Loucy (cell line): ENCODE measurements around the gene DUSP9.
"Not testable (repeated sequence)": the region's sequence is repeated elsewhere in the genome, so short reads cannot be mapped to it uniquely, and the experiment has no call there.

Source experiments
- EZH2phosphoT487 ChIP-seq: fragments of 200-600 bp; IDR thresholded peaks from 2 replicates; pipeline ENCODE4 v1.6.1; 2018; ENCODE audit warnings: antibody characterized with exemption, mild to moderate bottlenecking, moderate library complexity, borderline replicate concordance
- TF ChIP-seq, protein P1 (sequence below): fragments of 200-600 bp; sonication (generic); conservative IDR thresholded peaks from 2 replicates; pipeline ENCODE4 v1.5.1; 2014; ENCODE audit warnings: mild to moderate bottlenecking, antibody characterized with exemption, low read length

DNA sequence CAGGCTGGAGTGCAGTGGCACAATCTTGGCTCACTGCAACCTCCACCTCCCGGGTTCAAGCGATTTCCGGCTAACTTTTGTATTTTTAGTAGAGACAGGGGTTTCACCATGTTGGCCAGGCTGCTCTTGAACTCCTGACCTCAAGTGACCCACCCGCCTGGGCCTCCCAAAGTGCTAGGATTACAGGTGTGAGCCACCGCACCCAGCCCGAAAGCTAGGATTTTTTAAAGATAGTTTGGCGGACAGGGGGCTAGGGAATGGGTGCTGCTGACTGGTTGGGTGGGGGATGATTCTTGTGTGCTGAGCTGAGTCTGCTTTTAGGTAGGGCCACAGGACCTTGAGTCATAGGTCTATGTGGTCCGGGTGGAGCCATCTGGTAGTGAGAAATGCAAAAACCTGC lies 36.5 kb downstream of the DUSP9 start:
- TF ChIP-seq, protein P1, sequence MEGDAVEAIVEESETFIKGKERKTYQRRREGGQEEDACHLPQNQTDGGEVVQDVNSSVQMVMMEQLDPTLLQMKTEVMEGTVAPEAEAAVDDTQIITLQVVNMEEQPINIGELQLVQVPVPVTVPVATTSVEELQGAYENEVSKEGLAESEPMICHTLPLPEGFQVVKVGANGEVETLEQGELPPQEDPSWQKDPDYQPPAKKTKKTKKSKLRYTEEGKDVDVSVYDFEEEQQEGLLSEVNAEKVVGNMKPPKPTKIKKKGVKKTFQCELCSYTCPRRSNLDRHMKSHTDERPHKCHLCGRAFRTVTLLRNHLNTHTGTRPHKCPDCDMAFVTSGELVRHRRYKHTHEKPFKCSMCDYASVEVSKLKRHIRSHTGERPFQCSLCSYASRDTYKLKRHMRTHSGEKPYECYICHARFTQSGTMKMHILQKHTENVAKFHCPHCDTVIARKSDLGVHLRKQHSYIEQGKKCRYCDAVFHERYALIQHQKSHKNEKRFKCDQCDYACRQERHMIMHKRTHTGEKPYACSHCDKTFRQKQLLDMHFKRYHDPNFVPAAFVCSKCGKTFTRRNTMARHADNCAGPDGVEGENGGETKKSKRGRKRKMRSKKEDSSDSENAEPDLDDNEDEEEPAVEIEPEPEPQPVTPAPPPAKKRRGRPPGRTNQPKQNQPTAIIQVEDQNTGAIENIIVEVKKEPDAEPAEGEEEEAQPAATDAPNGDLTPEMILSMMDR, result not testable (repeated sequence)
- TF ChIP-seq EZH2phosphoT487, result not testable (repeated sequence)
